SU-DHL-6 (cell line): Measurements from ENCODE around the gene ADGRB3.

ENCODE experiments used
- H2AFZ ChIP-seq: fragments of 200-600 bp; sonication (generic); 2 replicates; pipeline ENCODE4 v1.6.1; 2014; ENCODE audit warnings: low read depth, mild to moderate bottlenecking, moderate library complexity, mixed read lengths, antibody characterized with exemption, low read length; ENCODE audit not compliant: severe bottlenecking
- H3F3A ChIP-seq: fragments of 200-600 bp; shearing (Covaris generic); 2 replicates; pipeline ENCODE4 v1.6.0; 2016; ENCODE audit warnings: antibody characterized with exemption, mild to moderate bottlenecking; ENCODE audit not compliant: insufficient read depth
- H3K27ac ChIP-seq: fragments of 200-600 bp; sonication (generic); 2 replicates; pipeline ENCODE4 v1.5.1; 2016; ENCODE audit warnings: low read depth, mild to moderate bottlenecking, low read length, moderate library complexity, mixed read lengths
- H3K27me3 ChIP-seq: fragments of 200-600 bp; sonication (generic), shearing (Covaris generic); 2 replicates; pipeline ENCODE4 v1.6.0; 2014; ENCODE audit warnings: mild to moderate bottlenecking, low read length
- H3K36me3 ChIP-seq: fragments of 200-600 bp; sonication (generic); 2 replicates; pipeline ENCODE4 v1.6.1; 2014; ENCODE audit warnings: mild to moderate bottlenecking, low read length, mixed read lengths
- H3K4me2 ChIP-seq: fragments of 300-600, 200-600 bp; shearing (Covaris generic), sonication (generic); 2 replicates; pipeline ENCODE4 v1.6.0; 2014; ENCODE audit warnings: low read length, low read depth, mild to moderate bottlenecking; ENCODE audit not compliant: poor library complexity, severe bottlenecking
- H3K4me3 ChIP-seq: fragments of 200-600 bp; sonication (generic); 2 replicates; pipeline ENCODE4 v1.5.1; 2014; ENCODE audit warnings: antibody characterized with exemption, low read length, mild to moderate bottlenecking, mixed read lengths; ENCODE audit not compliant: insufficient read depth, poor library complexity, severe bottlenecking
- H3K79me2 ChIP-seq: fragments of 200-600 bp; sonication (generic); 2 replicates; pipeline ENCODE4 v1.6.1; 2014; ENCODE audit warnings: mild to moderate bottlenecking, low read length, moderate library complexity; ENCODE audit not compliant: insufficient read depth
- H3K9ac ChIP-seq: fragments of 200-600 bp; sonication (generic); 2 replicates; pipeline ENCODE4 v1.7.0; 2014; ENCODE audit warnings: mild to moderate bottlenecking, low read length
- H3K9me2 ChIP-seq: fragments of 200-600 bp; sonication (generic); replicated peaks from 2 replicates; pipeline ENCODE4 v1.6.1; 2014; ENCODE audit warnings: low read length; ENCODE audit not compliant: insufficient read depth
- H3K9me3 ChIP-seq: fragments of 200-600 bp; sonication (generic); 2 replicates; pipeline ENCODE4 v1.6.1; 2014; ENCODE audit warnings: low read length, mixed read lengths; ENCODE audit not compliant: insufficient read depth
- H4K20me1 ChIP-seq: fragments of 200-600 bp; sonication (generic); 2 replicates; pipeline ENCODE4 v1.6.1; 2014; ENCODE audit warnings: low read depth, mild to moderate bottlenecking, antibody characterized with exemption, low read length, moderate library complexity, mixed read lengths
- EZH2phosphoT487 ChIP-seq: fragments of 200-600 bp; sonication (generic), shearing (Covaris generic); conservative IDR thresholded peaks from 2 replicates; pipeline ENCODE4 v1.6.1; 2018; ENCODE audit warnings: mild to moderate bottlenecking, antibody characterized with exemption, low read length, moderate library complexity, mixed read lengths
- TF ChIP-seq, protein P1 (sequence below): fragments of 200-600 bp; sonication (generic); IDR thresholded peaks from one replicate; pipeline ENCODE4 v1.5.1; 2017; ENCODE audit warnings: antibody characterized with exemption, mild to moderate bottlenecking, low read length, moderate library complexity; ENCODE audit not compliant: insufficient read depth, poor library complexity, severe bottlenecking

ADGRB3 gene

DNA sequence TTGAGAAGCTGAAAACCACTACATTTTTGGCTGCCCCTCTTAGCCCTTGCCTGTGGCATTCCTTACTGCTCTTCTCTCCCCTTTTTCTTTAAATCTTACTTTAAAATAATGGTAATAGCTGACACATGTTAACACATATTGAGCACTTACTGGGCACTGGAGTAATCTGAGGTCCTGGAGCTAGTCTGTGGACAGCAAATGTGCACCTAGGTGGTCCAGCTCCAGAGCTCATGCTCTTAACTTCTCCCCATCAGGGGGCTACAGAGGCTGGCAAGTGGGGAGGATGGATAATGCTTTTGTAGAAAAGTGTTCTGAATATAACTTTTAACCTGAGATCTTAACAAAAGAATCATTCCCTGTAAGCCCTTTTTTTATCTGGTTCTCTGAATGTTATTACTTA, 74.8 kb downstream of the ADGRB3 start:
- Histone ChIP-seq H3K36me3 (no peaks in the 10 kb centered on the region), H3K9me2 (no peaks in the 10 kb centered on the region), H3K27ac (no peak overlapping the region), H4K20me1 (no peaks in the 10 kb centered on the region), H3K4me3 (no peak overlapping the region), H3K9ac (no peak overlapping the region), H3K79me2 (no peaks in the 10 kb centered on the region), H3F3A (no peaks in the 10 kb centered on the region), H2AFZ (no peak overlapping the region), H3K4me2 (no peak overlapping the region), H3K9me3 (no peaks in the 10 kb centered on the region), H3K27me3 (no peaks in the 10 kb centered on the region)
- TF ChIP-seq, protein P1, sequence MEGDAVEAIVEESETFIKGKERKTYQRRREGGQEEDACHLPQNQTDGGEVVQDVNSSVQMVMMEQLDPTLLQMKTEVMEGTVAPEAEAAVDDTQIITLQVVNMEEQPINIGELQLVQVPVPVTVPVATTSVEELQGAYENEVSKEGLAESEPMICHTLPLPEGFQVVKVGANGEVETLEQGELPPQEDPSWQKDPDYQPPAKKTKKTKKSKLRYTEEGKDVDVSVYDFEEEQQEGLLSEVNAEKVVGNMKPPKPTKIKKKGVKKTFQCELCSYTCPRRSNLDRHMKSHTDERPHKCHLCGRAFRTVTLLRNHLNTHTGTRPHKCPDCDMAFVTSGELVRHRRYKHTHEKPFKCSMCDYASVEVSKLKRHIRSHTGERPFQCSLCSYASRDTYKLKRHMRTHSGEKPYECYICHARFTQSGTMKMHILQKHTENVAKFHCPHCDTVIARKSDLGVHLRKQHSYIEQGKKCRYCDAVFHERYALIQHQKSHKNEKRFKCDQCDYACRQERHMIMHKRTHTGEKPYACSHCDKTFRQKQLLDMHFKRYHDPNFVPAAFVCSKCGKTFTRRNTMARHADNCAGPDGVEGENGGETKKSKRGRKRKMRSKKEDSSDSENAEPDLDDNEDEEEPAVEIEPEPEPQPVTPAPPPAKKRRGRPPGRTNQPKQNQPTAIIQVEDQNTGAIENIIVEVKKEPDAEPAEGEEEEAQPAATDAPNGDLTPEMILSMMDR: no peak
- no peak for TF ChIP-seq EZH2phosphoT487

DNA sequence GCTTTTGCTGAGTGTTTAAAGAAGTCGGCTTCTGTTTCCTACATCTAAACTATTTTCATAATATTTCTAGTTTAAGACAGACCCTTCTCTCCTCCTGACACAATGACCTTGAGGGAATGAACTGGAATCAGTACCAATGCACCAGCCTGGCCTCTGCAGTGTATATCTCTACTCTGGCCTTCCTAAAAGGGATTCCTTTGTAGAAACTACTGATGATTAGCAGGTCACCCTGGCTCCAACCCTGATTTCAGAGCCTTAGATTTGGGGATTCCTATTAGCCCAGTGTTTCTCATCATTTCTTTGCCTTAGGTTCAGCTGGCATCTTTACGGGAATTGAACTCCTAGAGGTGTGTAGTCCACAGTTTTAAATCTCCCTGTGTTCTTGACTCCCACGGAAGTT, 75.4 kb downstream of the ADGRB3 start:
- TF ChIP-seq, protein P1: no peak
- TF ChIP-seq EZH2phosphoT487: no peak

DNA sequence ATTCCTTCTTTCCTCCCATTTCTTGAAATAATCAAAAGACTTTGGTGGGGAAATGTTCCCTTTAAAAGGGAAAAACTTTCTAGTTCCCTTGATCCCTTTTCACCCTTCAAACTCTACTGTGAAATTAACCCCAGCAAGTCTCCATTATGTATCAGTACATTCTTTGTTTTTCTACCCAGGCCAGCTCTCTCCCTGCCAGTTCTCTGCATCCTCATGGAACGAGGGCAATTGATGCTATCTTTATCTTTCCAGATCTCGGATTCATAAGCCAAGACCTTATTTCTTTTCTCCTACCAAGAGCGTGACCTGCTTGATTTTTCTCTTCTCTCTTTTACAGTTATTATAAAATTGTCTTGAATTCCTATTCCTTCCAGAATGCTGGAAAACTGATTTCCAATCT, 75.8 kb downstream of the ADGRB3 start:
- Histone ChIP-seq H3K27me3 (no peaks in the 10 kb centered on the region), H2AFZ (no peak overlapping the region), H3K9me2 (no peaks in the 10 kb centered on the region), H3F3A (no peaks in the 10 kb centered on the region), H3K4me3 (no peak overlapping the region), H3K4me2 (no peak overlapping the region), H3K9me3 (no peaks in the 10 kb centered on the region), H3K27ac (no peak overlapping the region), H3K79me2 (no peaks in the 10 kb centered on the region), H4K20me1 (no peaks in the 10 kb centered on the region), H3K36me3 (no peaks in the 10 kb centered on the region), H3K9ac (no peak overlapping the region)
- TF ChIP-seq, protein P1: no peak
- no peak for TF ChIP-seq EZH2phosphoT487

More for the DNA sequence above, 75.4 kb downstream of the ADGRB3 start:
- Histone ChIP-seq H3K79me2 (no peaks in the 10 kb centered on the region), H3K27ac (no peak overlapping the region), H2AFZ (no peak overlapping the region), H3K9me3 (no peaks in the 10 kb centered on the region), H3K9me2 (no peaks in the 10 kb centered on the region), H4K20me1 (no peaks in the 10 kb centered on the region), H3K27me3 (no peaks in the 10 kb centered on the region), H3K4me2 (no peak overlapping the region), H3K9ac (no peak overlapping the region), H3K36me3 (no peaks in the 10 kb centered on the region), H3F3A (no peaks in the 10 kb centered on the region), H3K4me3 (no peak overlapping the region)
